Liver (tissue), 9 donors: ENCODE data around the gene QPCT. TPM values are rescaled to one million over a fixed set of nuclear protein-coding genes. Genes with fewer than 3 reads are reported as not detected.

Source experiments
- DNase-seq: peaks from one replicate; pipeline ENCODE4 v3.0.0-alpha.2; 2017; ENCODE audit warnings: low spot score
- H3K27ac ChIP-seq, 2 donors: one replicate each; pipeline ENCODE4 v1.7.0; 2013; ENCODE audit warnings: inconsistent platforms in 2 of 2, low read length in 2 of 2, control low read depth in 1 of 2, low read depth in 1 of 2, mild to moderate bottlenecking in 1 of 2
- H3K27me3 ChIP-seq, 4 donors: one replicate each; pipeline versions ENCODE4 v1.6.1 to v1.7.0; 2013; ENCODE audit warnings: low read length in 3 of 4, inconsistent platforms in 1 of 4, mild to moderate bottlenecking in 1 of 4, moderate library complexity in 1 of 4; ENCODE audit not compliant: control insufficient read depth in 4 of 4, insufficient read depth in 4 of 4
- H3K36me3 ChIP-seq, 4 donors: one replicate each; pipeline versions ENCODE4 v1.6.1 to v1.7.0; 2013; ENCODE audit warnings: low read length in 3 of 4, mild to moderate bottlenecking in 3 of 4, low read depth in 1 of 4, moderate library complexity in 1 of 4; ENCODE audit not compliant: control insufficient read depth in 4 of 4, insufficient read depth in 3 of 4
- H3K4me1 ChIP-seq, 4 donors: one replicate each; pipeline versions ENCODE4 v1.6.1 to v1.7.0; 2013; ENCODE audit warnings: low read length in 3 of 4, mild to moderate bottlenecking in 3 of 4, moderate library complexity in 1 of 4; ENCODE audit not compliant: control insufficient read depth in 4 of 4, insufficient read depth in 4 of 4
- H3K4me3 ChIP-seq, 3 donors: one replicate each; pipeline versions ENCODE4 v1.6.1 to v1.7.0; 2013; ENCODE audit warnings: low read length in 3 of 3, control low read depth in 1 of 3, low read depth in 1 of 3, mild to moderate bottlenecking in 1 of 3
- H3K9ac ChIP-seq, 2 donors: one replicate each; pipeline ENCODE4 v1.7.0; 2013; ENCODE audit warnings: low read length in 2 of 2, mild to moderate bottlenecking in 2 of 2, moderate library complexity in 2 of 2, control low read depth in 1 of 2, low read depth in 1 of 2
- H3K9me3 ChIP-seq, 4 donors: one replicate each; pipeline versions ENCODE4 v1.6.1 to v1.7.0; 2013; ENCODE audit warnings: low read length in 3 of 4; ENCODE audit not compliant: control insufficient read depth in 4 of 4
- ATF3 ChIP-seq: IDR thresholded peaks from 2 replicates; pipeline ENCODE4 v1.6.1; 2016; ENCODE audit warnings: antibody characterized with exemption
- EGR1 ChIP-seq, 2 donors: IDR thresholded peaks; 2 replicates each; pipeline ENCODE4 v1.6.1; 2016 to 2018; ENCODE audit warnings: antibody characterized with exemption in 2 of 2, low read depth in 2 of 2
- FOXA1 ChIP-seq: IDR thresholded peaks from 2 replicates; pipeline ENCODE4 v1.6.1; 2016; ENCODE audit warnings: antibody characterized with exemption
- FOXA2 ChIP-seq: IDR thresholded peaks from 2 replicates; pipeline ENCODE4 v1.6.1; 2016; ENCODE audit warnings: antibody characterized with exemption
- GABPA ChIP-seq, 2 donors: IDR thresholded peaks in 1 of 2; conservative IDR thresholded peaks in 1 of 2; 2 replicates each; pipeline ENCODE4 v1.6.1; 2016; ENCODE audit warnings: antibody characterized with exemption in 2 of 2, mild to moderate bottlenecking in 1 of 2, moderate library complexity in 1 of 2
- HNF4A ChIP-seq, 2 donors: conservative IDR thresholded peaks; 2 replicates each; pipeline ENCODE4 v1.6.1; 2016; ENCODE audit warnings: antibody characterized with exemption in 2 of 2, mild to moderate bottlenecking in 2 of 2
- HNF4G ChIP-seq: IDR thresholded peaks from 2 replicates; pipeline ENCODE4 v1.6.1; 2016; ENCODE audit warnings: antibody characterized with exemption
- JUND ChIP-seq, 2 donors: IDR thresholded peaks; 2 replicates each; pipeline ENCODE4 v1.6.1; 2016; ENCODE audit warnings: antibody characterized with exemption in 2 of 2
- MAX ChIP-seq: IDR thresholded peaks from 2 replicates; pipeline ENCODE4 v1.6.1; 2016; ENCODE audit warnings: antibody characterized with exemption
- NR2F2 ChIP-seq: IDR thresholded peaks from 2 replicates; pipeline ENCODE4 v1.6.1; 2016; ENCODE audit warnings: antibody characterized with exemption
- RAD21 ChIP-seq, 2 donors: IDR thresholded peaks; 2 replicates each; pipeline ENCODE4 v1.6.1; 2016; ENCODE audit warnings: antibody characterized with exemption in 2 of 2, mild to moderate bottlenecking in 2 of 2
- RXRA ChIP-seq, 2 donors: IDR thresholded peaks; 2 replicates each; pipeline ENCODE4 v1.6.1; 2017 to 2018; ENCODE audit warnings: antibody characterized with exemption in 2 of 2, mild to moderate bottlenecking in 1 of 2
- SP1 ChIP-seq: IDR thresholded peaks from 2 replicates; pipeline ENCODE4 v1.6.1; 2018; ENCODE audit warnings: antibody characterized with exemption, mild to moderate bottlenecking
- TAF1 ChIP-seq: conservative IDR thresholded peaks from 2 replicates; pipeline ENCODE4 v1.6.1; 2016; ENCODE audit warnings: antibody characterized with exemption, mild to moderate bottlenecking
- YY1 ChIP-seq: IDR thresholded peaks from 2 replicates; pipeline ENCODE4 v1.6.1; 2016; ENCODE audit warnings: antibody characterized with exemption, mild to moderate bottlenecking
- WGBS: extraction: QIAGEN DNeasy Blood & Tissue Kit; methylation state at CpG from one replicate; pipeline ENCODE4 v1.1.7; 2013; 5-methylcytosine and 5-hydroxymethylcytosine counted together
- polyA plus RNA-seq, 2 donors: library from polyadenylated mRNA; stranded (reverse) in 1 of 2; unstranded in 1 of 2; fragments of 200-250 nt in 1 of 2; fragments of >200 nt in 1 of 2; fragmentation: Nextera tagmentation in 1 of 2; extraction: Ambion mirVana in 1 of 2; gene quantifications; one replicate each; pipeline versions ENCODE4 v1.2.1 to v1.2.3, GENCODE V29; 2013 to 2015
- total RNA-seq, 2 donors: library from RNA; depleted of rRNA; stranded (reverse); fragments of >200 nt; gene quantifications; one replicate each; pipeline ENCODE4 v1.2.3, GENCODE V29; 2014
- TF ChIP-seq, protein P1 (sequence below): fragments of 150-350 bp; IDR thresholded peaks from 2 replicates; pipeline ENCODE4 v1.5.1; 2017; ENCODE audit warnings: improper control_type of control experiment, low read depth, low read length; ENCODE audit not compliant: missing input control
- TF ChIP-seq, protein P2 (sequence below): IDR thresholded peaks from 2 replicates; pipeline ENCODE4 v1.6.1; 2016; ENCODE audit warnings: antibody characterized with exemption, mild to moderate bottlenecking
- TF ChIP-seq, protein P3 (sequence below): IDR thresholded peaks from 2 replicates; pipeline ENCODE4 v1.6.1; 2016; ENCODE audit warnings: antibody characterized with exemption
- donor health status: healthy.
- donor health status: healthy.
- donor health status: healthy.
- donor health status: healthy.
- donor health status: healthy.

The QPCT gene
- total and polyA plus RNA-seq, 4 donors = 0.61 to 3.0 (median 1.2) TPM

GRCh38 chr2:37355735-37356134 lies 11.3 kb downstream of the QPCT start:
- WGBS = 88% methylated on average over 7 of the region's 7 CpGs

More at GRCh38 chr2:37355735-37356134, 11.3 kb downstream of the QPCT start:
- Histone ChIP-seq H3K27me3 (no peaks in the 10 kb centered on the region), H3K9me3 (no peaks in the 10 kb centered on the region), H3K4me3 (no peak overlapping the region), H3K4me1 (no peaks in the 10 kb centered on the region), H3K9ac (no peak overlapping the region), H3K36me3 (no peaks in the 10 kb centered on the region), H3K27ac (no peak overlapping the region)
- no peak for TF ChIP-seq MAX
- TF ChIP-seq ATF3 = no peak
- TF ChIP-seq, protein P1, sequence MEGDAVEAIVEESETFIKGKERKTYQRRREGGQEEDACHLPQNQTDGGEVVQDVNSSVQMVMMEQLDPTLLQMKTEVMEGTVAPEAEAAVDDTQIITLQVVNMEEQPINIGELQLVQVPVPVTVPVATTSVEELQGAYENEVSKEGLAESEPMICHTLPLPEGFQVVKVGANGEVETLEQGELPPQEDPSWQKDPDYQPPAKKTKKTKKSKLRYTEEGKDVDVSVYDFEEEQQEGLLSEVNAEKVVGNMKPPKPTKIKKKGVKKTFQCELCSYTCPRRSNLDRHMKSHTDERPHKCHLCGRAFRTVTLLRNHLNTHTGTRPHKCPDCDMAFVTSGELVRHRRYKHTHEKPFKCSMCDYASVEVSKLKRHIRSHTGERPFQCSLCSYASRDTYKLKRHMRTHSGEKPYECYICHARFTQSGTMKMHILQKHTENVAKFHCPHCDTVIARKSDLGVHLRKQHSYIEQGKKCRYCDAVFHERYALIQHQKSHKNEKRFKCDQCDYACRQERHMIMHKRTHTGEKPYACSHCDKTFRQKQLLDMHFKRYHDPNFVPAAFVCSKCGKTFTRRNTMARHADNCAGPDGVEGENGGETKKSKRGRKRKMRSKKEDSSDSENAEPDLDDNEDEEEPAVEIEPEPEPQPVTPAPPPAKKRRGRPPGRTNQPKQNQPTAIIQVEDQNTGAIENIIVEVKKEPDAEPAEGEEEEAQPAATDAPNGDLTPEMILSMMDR = no peak
- TF ChIP-seq, protein P2, sequence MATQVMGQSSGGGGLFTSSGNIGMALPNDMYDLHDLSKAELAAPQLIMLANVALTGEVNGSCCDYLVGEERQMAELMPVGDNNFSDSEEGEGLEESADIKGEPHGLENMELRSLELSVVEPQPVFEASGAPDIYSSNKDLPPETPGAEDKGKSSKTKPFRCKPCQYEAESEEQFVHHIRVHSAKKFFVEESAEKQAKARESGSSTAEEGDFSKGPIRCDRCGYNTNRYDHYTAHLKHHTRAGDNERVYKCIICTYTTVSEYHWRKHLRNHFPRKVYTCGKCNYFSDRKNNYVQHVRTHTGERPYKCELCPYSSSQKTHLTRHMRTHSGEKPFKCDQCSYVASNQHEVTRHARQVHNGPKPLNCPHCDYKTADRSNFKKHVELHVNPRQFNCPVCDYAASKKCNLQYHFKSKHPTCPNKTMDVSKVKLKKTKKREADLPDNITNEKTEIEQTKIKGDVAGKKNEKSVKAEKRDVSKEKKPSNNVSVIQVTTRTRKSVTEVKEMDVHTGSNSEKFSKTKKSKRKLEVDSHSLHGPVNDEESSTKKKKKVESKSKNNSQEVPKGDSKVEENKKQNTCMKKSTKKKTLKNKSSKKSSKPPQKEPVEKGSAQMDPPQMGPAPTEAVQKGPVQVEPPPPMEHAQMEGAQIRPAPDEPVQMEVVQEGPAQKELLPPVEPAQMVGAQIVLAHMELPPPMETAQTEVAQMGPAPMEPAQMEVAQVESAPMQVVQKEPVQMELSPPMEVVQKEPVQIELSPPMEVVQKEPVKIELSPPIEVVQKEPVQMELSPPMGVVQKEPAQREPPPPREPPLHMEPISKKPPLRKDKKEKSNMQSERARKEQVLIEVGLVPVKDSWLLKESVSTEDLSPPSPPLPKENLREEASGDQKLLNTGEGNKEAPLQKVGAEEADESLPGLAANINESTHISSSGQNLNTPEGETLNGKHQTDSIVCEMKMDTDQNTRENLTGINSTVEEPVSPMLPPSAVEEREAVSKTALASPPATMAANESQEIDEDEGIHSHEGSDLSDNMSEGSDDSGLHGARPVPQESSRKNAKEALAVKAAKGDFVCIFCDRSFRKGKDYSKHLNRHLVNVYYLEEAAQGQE = no peak
- TF ChIP-seq EGR1 (IDR thresholded peaks at IDR 0.05; ENCODE audit: low read depth in 2 of 2) = no peak
- TF ChIP-seq HNF4A (conservative IDR thresholded peaks at IDR 0.05) = no peak
- no peak for TF ChIP-seq FOXA1
- no peak for TF ChIP-seq RAD21 (IDR thresholded peaks at IDR 0.05)
- no peak for TF ChIP-seq RXRA (IDR thresholded peaks at IDR 0.05)
- no peak for TF ChIP-seq NR2F2
- TF ChIP-seq YY1 = no peak
- no peak for TF ChIP-seq FOXA2
- TF ChIP-seq, protein P3, sequence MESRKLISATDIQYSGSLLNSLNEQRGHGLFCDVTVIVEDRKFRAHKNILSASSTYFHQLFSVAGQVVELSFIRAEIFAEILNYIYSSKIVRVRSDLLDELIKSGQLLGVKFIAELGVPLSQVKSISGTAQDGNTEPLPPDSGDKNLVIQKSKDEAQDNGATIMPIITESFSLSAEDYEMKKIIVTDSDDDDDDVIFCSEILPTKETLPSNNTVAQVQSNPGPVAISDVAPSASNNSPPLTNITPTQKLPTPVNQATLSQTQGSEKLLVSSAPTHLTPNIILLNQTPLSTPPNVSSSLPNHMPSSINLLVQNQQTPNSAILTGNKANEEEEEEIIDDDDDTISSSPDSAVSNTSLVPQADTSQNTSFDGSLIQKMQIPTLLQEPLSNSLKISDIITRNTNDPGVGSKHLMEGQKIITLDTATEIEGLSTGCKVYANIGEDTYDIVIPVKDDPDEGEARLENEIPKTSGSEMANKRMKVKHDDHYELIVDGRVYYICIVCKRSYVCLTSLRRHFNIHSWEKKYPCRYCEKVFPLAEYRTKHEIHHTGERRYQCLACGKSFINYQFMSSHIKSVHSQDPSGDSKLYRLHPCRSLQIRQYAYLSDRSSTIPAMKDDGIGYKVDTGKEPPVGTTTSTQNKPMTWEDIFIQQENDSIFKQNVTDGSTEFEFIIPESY = no peak
- no peak for TF ChIP-seq HNF4G
- no peak for TF ChIP-seq GABPA (IDR thresholded peaks at IDR 0.05 in 1 of 2, conservative IDR thresholded peaks at IDR 0.05 in 1 of 2)
- TF ChIP-seq TAF1 = no peak
- TF ChIP-seq SP1 = no peak
- no peak for TF ChIP-seq JUND (IDR thresholded peaks at IDR 0.05)
- no peak for DNase-seq
